GM18870 (cell line): ENCODE results near the gene DSCAML1.

Source experiments
- ATAC-seq: cut with Tn5 transposase; IDR thresholded peaks from one replicate; pipeline ENCODE4 v1.9.1; 2021; ENCODE audit warnings: moderate library complexity; ENCODE audit not compliant: unreplicated experiment

Gene DSCAML1

GRCh38 chr11:117670443-117670842 lies 126.6 kb downstream of the DSCAML1 start:
- ATAC-seq, result no peak

GRCh38 chr11:117669616-117670015 lies 127.4 kb downstream of the DSCAML1 start:
- no peak for ATAC-seq

GRCh38 chr11:117669062-117669461 lies 128.0 kb downstream of the DSCAML1 start:
- no peak for ATAC-seq

- ATAC-seq, result no peak
Measured at GRCh38 chr11:117668321-117668751, 128.7 kb downstream of the DSCAML1 start.

GRCh38 chr11:117664897-117665296 lies 132.1 kb downstream of the DSCAML1 start:
- ATAC-seq, result no peak

GRCh38 chr11:117663821-117664220 lies 133.2 kb downstream of the DSCAML1 start:
- no peak for ATAC-seq

GRCh38 chr11:117663414-117663813 lies 133.6 kb downstream of the DSCAML1 start:
- ATAC-seq, result no peak

GRCh38 chr11:117662671-117663269 lies 134.2 kb downstream of the DSCAML1 start:
- no peak for ATAC-seq

GRCh38 chr11:117662255-117662654 lies 134.8 kb downstream of the DSCAML1 start:
- ATAC-seq, result no peak

- ATAC-seq, result no peak
Measured at GRCh38 chr11:117658809-117659208, 138.2 kb downstream of the DSCAML1 start.

GRCh38 chr11:117657794-117658193 lies 139.2 kb downstream of the DSCAML1 start:
- no peak for ATAC-seq

GRCh38 chr11:117654281-117655255 lies 142.4 kb downstream of the DSCAML1 start:
- no peak for ATAC-seq

- no peak for ATAC-seq
Measured at GRCh38 chr11:117652521-117652920, 144.5 kb downstream of the DSCAML1 start.

GRCh38 chr11:117649296-117650055 lies 147.5 kb downstream of the DSCAML1 start:
- no peak for ATAC-seq

- ATAC-seq, result no peak
Measured at GRCh38 chr11:117647872-117648271, 149.1 kb downstream of the DSCAML1 start.

GRCh38 chr11:117647207-117647606 lies 149.8 kb downstream of the DSCAML1 start:
- ATAC-seq, result no peak

- ATAC-seq, result no peak
Measured at GRCh38 chr11:117646411-117646810, 150.6 kb downstream of the DSCAML1 start.

GRCh38 chr11:117644403-117645155 lies 152.4 kb downstream of the DSCAML1 start:
- no peak for ATAC-seq

GRCh38 chr11:117643606-117644300 lies 153.3 kb downstream of the DSCAML1 start:
- ATAC-seq, result no peak

- no peak for ATAC-seq
Measured at GRCh38 chr11:117642835-117643234, 154.2 kb downstream of the DSCAML1 start.
